ENCODE results near the gene PCED1B. TPM values are rescaled to one million over a fixed set of nuclear protein-coding genes. Genes with fewer than 3 reads are reported as not detected.

Gene PCED1B
- total RNA-seq, 1 donor from 2014 or later: 3.1 TPM

GRCh38 chr12:47235258-47236040, 156.0 kb downstream of the PCED1B start:
- Histone ChIP-seq H3K9ac (no peak overlapping the region), H3F3A (ENCODE audit: low read depth) (no peaks in the 10 kb centered on the region), H3K9me3 (ENCODE audit: low read depth) (no peaks in the 10 kb centered on the region), H3K4me3 (no peak overlapping the region), H2AFZ (replicated peaks) (no peak overlapping the region), H3K4me2 (no peak overlapping the region), H4K20me1 (ENCODE audit: low read depth) (no peaks in the 10 kb centered on the region), H3K27ac (no peak overlapping the region), H3K79me2 (ENCODE audit: low read depth) (no peaks in the 10 kb centered on the region), H3K27me3 (no peaks in the 10 kb centered on the region), H3K4me1 (no peaks in the 10 kb centered on the region), H3K36me3 (no peaks in the 10 kb centered on the region)
- peaks cover 6% of the 10 kb centered on the region for H3K27me3 Mint-ChIP-seq (ENCODE audit: insufficient read depth, low read depth)
- H3K4me3 Mint-ChIP-seq: no peak overlapping the region
- peaks cover 9% of the 10 kb centered on the region for H3K9me3 Mint-ChIP-seq
- peaks cover 4% of the 10 kb centered on the region for H3K4me1 Mint-ChIP-seq
- peaks cover 8% of the 10 kb centered on the region for H3K36me3 Mint-ChIP-seq
- TF ChIP-seq EZH2 (IDR thresholded peaks at IDR 0.05) (no peak), CTCF (IDR thresholded peaks at IDR 0.05) (no peak), EZH2phosphoT487 (IDR thresholded peaks at IDR 0.05) (no peak)
- no peak for DNase-seq (ENCODE audit: low spot score)
- no peak overlapping the region for H3K27ac Mint-ChIP-seq

GRCh38 chr12:47236109-47236714, 156.8 kb downstream of the PCED1B start:
- peaks cover 4% of the 10 kb centered on the region for H3K4me1 Mint-ChIP-seq
- no peak for DNase-seq (ENCODE audit: low spot score)
- Histone ChIP-seq H3K79me2 (ENCODE audit: low read depth) (no peaks in the 10 kb centered on the region), H3K9me3 (ENCODE audit: low read depth) (no peaks in the 10 kb centered on the region), H3K27me3 (no peaks in the 10 kb centered on the region), H3K9ac (no peak overlapping the region), H3K4me3 (no peak overlapping the region), H3K36me3 (no peaks in the 10 kb centered on the region), H3K27ac (no peak overlapping the region), H3K4me1 (no peaks in the 10 kb centered on the region), H3K4me2 (no peak overlapping the region), H3F3A (ENCODE audit: low read depth) (no peaks in the 10 kb centered on the region), H4K20me1 (ENCODE audit: low read depth) (no peaks in the 10 kb centered on the region), H2AFZ (replicated peaks) (no peak overlapping the region)
- TF ChIP-seq EZH2 (IDR thresholded peaks at IDR 0.05): no peak
- TF ChIP-seq EZH2phosphoT487 (IDR thresholded peaks at IDR 0.05): no peak
- no peak for TF ChIP-seq CTCF (IDR thresholded peaks at IDR 0.05)
- H3K4me3 Mint-ChIP-seq: no peak overlapping the region
- H3K36me3 Mint-ChIP-seq: peaks cover 8% of the 10 kb centered on the region
- peaks cover 6% of the 10 kb centered on the region for H3K27me3 Mint-ChIP-seq (ENCODE audit: insufficient read depth, low read depth)
- peaks cover 9% of the 10 kb centered on the region for H3K9me3 Mint-ChIP-seq
- no peak overlapping the region for H3K27ac Mint-ChIP-seq

GRCh38 chr12:47237751-47238211, 158.4 kb downstream of the PCED1B start:
- Mint-ChIP-seq H3K4me3 (no peak overlapping the region), H3K27me3 (ENCODE audit: insufficient read depth, low read depth) (peaks cover 6% of the 10 kb centered on the region), H3K9me3 (peaks cover 9% of the 10 kb centered on the region), H3K4me1 (peaks cover 4% of the 10 kb centered on the region), H3K27ac (no peak overlapping the region), H3K36me3 (peaks cover 8% of the 10 kb centered on the region)
- no peak for DNase-seq (ENCODE audit: low spot score)
- Histone ChIP-seq H3K4me3 (no peak overlapping the region), H3K4me1 (no peaks in the 10 kb centered on the region), H3K27me3 (no peaks in the 10 kb centered on the region), H3K9me3 (ENCODE audit: low read depth) (no peaks in the 10 kb centered on the region), H3K36me3 (no peaks in the 10 kb centered on the region), H3K27ac (no peak overlapping the region), H4K20me1 (ENCODE audit: low read depth) (no peaks in the 10 kb centered on the region), H3K4me2 (no peak overlapping the region), H2AFZ (replicated peaks) (no peak overlapping the region), H3F3A (ENCODE audit: low read depth) (no peaks in the 10 kb centered on the region), H3K79me2 (ENCODE audit: low read depth) (no peaks in the 10 kb centered on the region), H3K9ac (no peak overlapping the region)
- TF ChIP-seq CTCF (IDR thresholded peaks at IDR 0.05) (no peak), EZH2phosphoT487 (IDR thresholded peaks at IDR 0.05) (no peak), EZH2 (IDR thresholded peaks at IDR 0.05) (no peak)

All from neural progenitor cell (in vitro differentiated cells).